ENCODE data around the gene SOWAHC. TPM values are rescaled to one million over a fixed set of nuclear protein-coding genes. Genes with fewer than 3 reads are reported as not detected.
A peak's percentile ranks its signal among the peaks of the same experiment; 100 is the strongest.
"Not testable (repeated sequence)": the region's sequence is repeated elsewhere in the genome, so short reads cannot be mapped to it uniquely, and the experiment has no call there.

The SOWAHC gene
- total RNA-seq (1 to 10 TPM; 1.4 to 1.5 TPM), polyA plus RNA-seq (under 1 TPM; 0.37 to 0.77 TPM)

GRCh38 chr2:109613922-109614714 lies at the start of gene SOWAHC, which contains the start of gene SEPTIN10:
TSS of gene SOWAHC (plus strand) at chr2:109614364. CDS start at chr2:109614490, 126 bp downstream.
TSS of gene SEPTIN10 (minus strand) at chr2:109613966. CDS start at chr2:109613827, 139 bp downstream.
- H3K36me3 ChIP-seq (ENCODE audit: insufficient read depth, low read length), result no peaks in the 10 kb centered on the region
- peak within 1 kb of the TSS; percentile 58 to 92 (median 86) for H3K27ac Mint-ChIP-seq
- peaks cover 8% of the 10 kb centered on the region for H3K27me3 ChIP-seq (ENCODE audit: insufficient read depth, low read length)
- peak within 1 kb of the TSS in 1 of 2 donors; percentile 41 for H3K4me3 ChIP-seq (ENCODE audit: low read length in 2 of 2)
- CTCF ChIA-PET (ENCODE audit: partially characterized antibody), result interaction anchor here (1.2 to 1.3 kb wide), 2 partner anchors 15 to 68 kb away, joined by 3 read pairs; no protein-coding TSS in a partner anchor
- peaks cover 27 to 43% of the 10 kb centered on the region in 2 donors for H3K27me3 Mint-ChIP-seq
- POLR2A ChIA-PET (ENCODE audit: partially characterized antibody), result interaction anchor here (1.4 kb wide), 1 partner anchor 9 kb away, joined by 4 read pairs; no protein-coding TSS in a partner anchor
- peaks cover 17 to 33% (median 24%) of the 10 kb centered on the region in 4 donors for H3K4me1 Mint-ChIP-seq
- H3K4me3 Mint-ChIP-seq, result peak within 1 kb of the TSS; percentile 86 to 95 (median 92)
- no peaks in the 10 kb centered on the region for H3K4me1 ChIP-seq (ENCODE audit: insufficient read depth, low read length)
- H3K27ac ChIP-seq (ENCODE audit: low read depth, low read length), result no peak within 1 kb of the TSS
- peak; percentile 77 to 84 (median 82) for DNase-seq
- peaks cover 0 to 12% (median 10%) of the 10 kb centered on the region in 8 donors for H3K9me3 Mint-ChIP-seq
- H3K36me3 Mint-ChIP-seq, result peaks cover 0 to 2% of the 10 kb centered on the region in 2 donors
- intact Hi-C loops (cut with micrococcal nuclease), result no loop called here
- no peaks in the 10 kb centered on the region for H3K9me3 ChIP-seq (ENCODE audit: control insufficient read depth in 1 of 2, low read length in 2 of 2)

- H3K4me1 Mint-ChIP-seq, result no peaks in the 10 kb centered on the region
- Histone ChIP-seq H3K27me3 (ENCODE audit: insufficient read depth, low read length) (no peaks in the 10 kb centered on the region), H3K4me1 (ENCODE audit: insufficient read depth, low read length) (no peaks in the 10 kb centered on the region), H3K4me3 (ENCODE audit: low read length in 2 of 2) (no peak overlapping the region), H3K9me3 (ENCODE audit: control insufficient read depth in 1 of 2, low read length in 2 of 2) (no peaks in the 10 kb centered on the region), H3K36me3 (ENCODE audit: insufficient read depth, low read length) (no peaks in the 10 kb centered on the region), H3K27ac (ENCODE audit: low read depth, low read length) (no peak overlapping the region)
- no peak overlapping the region for H3K27ac Mint-ChIP-seq
- no peak for DNase-seq
- intact Hi-C loops (cut with micrococcal nuclease), result no loop called here
- POLR2A ChIA-PET (ENCODE audit: partially characterized antibody), result no interaction called here
- H3K36me3 Mint-ChIP-seq, result no peaks in the 10 kb centered on the region
- H3K9me3 Mint-ChIP-seq, result peaks cover 0 to 2% (median 0%) of the 10 kb centered on the region in 8 donors
- H3K27me3 Mint-ChIP-seq, result peaks cover 5 to 6% of the 10 kb centered on the region in 2 donors
- CTCF ChIA-PET (ENCODE audit: partially characterized antibody), result interaction anchor here (1.6 kb wide), 1 partner anchor 9 kb away, joined by 4 read pairs; no protein-coding TSS in a partner anchor
- no peak overlapping the region for H3K4me3 Mint-ChIP-seq
Measured at GRCh38 chr2:109575373-109575772, 38.8 kb upstream of the SOWAHC start.

- H3K27ac ChIP-seq (ENCODE audit: low read depth, low read length); H3K9me3 Mint-ChIP-seq; intact Hi-C loops (cut with micrococcal nuclease); H3K27me3 ChIP-seq (ENCODE audit: insufficient read depth, low read length); CTCF ChIA-PET (ENCODE audit: partially characterized antibody); DNase-seq; H3K4me3 Mint-ChIP-seq; H3K36me3 ChIP-seq (ENCODE audit: insufficient read depth, low read length); H3K36me3 Mint-ChIP-seq; H3K4me1 ChIP-seq (ENCODE audit: insufficient read depth, low read length); POLR2A ChIA-PET (ENCODE audit: partially characterized antibody); H3K4me3 ChIP-seq (ENCODE audit: low read length in 2 of 2); H3K27ac Mint-ChIP-seq; H3K9me3 ChIP-seq (ENCODE audit: control insufficient read depth in 1 of 2, low read length in 2 of 2); H3K27me3 Mint-ChIP-seq; H3K4me1 Mint-ChIP-seq: not testable (repeated sequence)
Measured at GRCh38 chr2:109577630-109578029, 36.5 kb upstream of the SOWAHC start.

GRCh38 chr2:109582928-109583895 lies 31.0 kb upstream of the SOWAHC start:
- no peaks in the 10 kb centered on the region for H3K36me3 ChIP-seq (ENCODE audit: insufficient read depth, low read length)
- H3K4me3 ChIP-seq (ENCODE audit: low read length in 2 of 2), result no peak overlapping the region
- Mint-ChIP-seq H3K36me3 (no peaks in the 10 kb centered on the region), H3K9me3 (no peaks in the 10 kb centered on the region), H3K4me3 (no peak overlapping the region), H3K4me1 (peaks cover 0 to 2% (median 0%) of the 10 kb centered on the region in 4 donors), H3K27me3 (peaks cover 1 to 3% of the 10 kb centered on the region in 2 donors), H3K27ac (no peak overlapping the region)
- POLR2A ChIA-PET (ENCODE audit: partially characterized antibody), result no interaction called here
- H3K9me3 ChIP-seq (ENCODE audit: control insufficient read depth in 1 of 2, low read length in 2 of 2), result no peaks in the 10 kb centered on the region
- CTCF ChIA-PET (ENCODE audit: partially characterized antibody), result no interaction called here
- no peaks in the 10 kb centered on the region for H3K27me3 ChIP-seq (ENCODE audit: insufficient read depth, low read length)
- intact Hi-C loops (cut with micrococcal nuclease), result no loop called here
- no peaks in the 10 kb centered on the region for H3K4me1 ChIP-seq (ENCODE audit: insufficient read depth, low read length)
- DNase-seq, result no peak
- H3K27ac ChIP-seq (ENCODE audit: low read depth, low read length), result no peak overlapping the region

GRCh38 chr2:109586687-109587086 lies 27.5 kb upstream of the SOWAHC start:
- H3K36me3 ChIP-seq (ENCODE audit: insufficient read depth, low read length), result no peaks in the 10 kb centered on the region
- intact Hi-C loops (cut with micrococcal nuclease), result no loop called here
- no peaks in the 10 kb centered on the region for H3K9me3 ChIP-seq (ENCODE audit: control insufficient read depth in 1 of 2, low read length in 2 of 2)
- no peak overlapping the region for H3K4me3 Mint-ChIP-seq
- no peaks in the 10 kb centered on the region for H3K9me3 Mint-ChIP-seq
- H3K4me3 ChIP-seq (ENCODE audit: low read length in 2 of 2), result no peak overlapping the region
- CTCF ChIA-PET (ENCODE audit: partially characterized antibody), result no interaction called here
- DNase-seq, result no peak
- H3K27ac ChIP-seq (ENCODE audit: low read depth, low read length), result no peak overlapping the region
- peaks cover 2 to 4% of the 10 kb centered on the region in 2 donors for H3K27me3 Mint-ChIP-seq
- POLR2A ChIA-PET (ENCODE audit: partially characterized antibody), result no interaction called here
- no peak overlapping the region for H3K27ac Mint-ChIP-seq
- no peaks in the 10 kb centered on the region for H3K36me3 Mint-ChIP-seq
- peaks cover 0 to 2% (median 0%) of the 10 kb centered on the region in 4 donors for H3K4me1 Mint-ChIP-seq
- H3K4me1 ChIP-seq (ENCODE audit: insufficient read depth, low read length), result no peaks in the 10 kb centered on the region
- no peaks in the 10 kb centered on the region for H3K27me3 ChIP-seq (ENCODE audit: insufficient read depth, low read length)

- POLR2A ChIA-PET (ENCODE audit: partially characterized antibody), result no interaction called here
- H3K27me3 Mint-ChIP-seq, result peaks cover 0 to 2% of the 10 kb centered on the region in 2 donors
- H3K4me3 ChIP-seq (ENCODE audit: low read length in 2 of 2), result no peak overlapping the region
- no peaks in the 10 kb centered on the region for H3K4me1 ChIP-seq (ENCODE audit: insufficient read depth, low read length)
- peak overlapping the region in 1 of 7 donors; percentile 44 for H3K27ac Mint-ChIP-seq
- no peaks in the 10 kb centered on the region for H3K27me3 ChIP-seq (ENCODE audit: insufficient read depth, low read length)
- no peaks in the 10 kb centered on the region for H3K36me3 Mint-ChIP-seq
- no peak for DNase-seq
- CTCF ChIA-PET (ENCODE audit: partially characterized antibody), result no interaction called here
- intact Hi-C loops (cut with micrococcal nuclease), result no loop called here
- no peaks in the 10 kb centered on the region for H3K36me3 ChIP-seq (ENCODE audit: insufficient read depth, low read length)
- no peaks in the 10 kb centered on the region for H3K9me3 Mint-ChIP-seq
- H3K4me3 Mint-ChIP-seq, result no peak overlapping the region
- peaks cover 0 to 2% (median 0%) of the 10 kb centered on the region in 4 donors for H3K4me1 Mint-ChIP-seq
- no peaks in the 10 kb centered on the region for H3K9me3 ChIP-seq (ENCODE audit: control insufficient read depth in 1 of 2, low read length in 2 of 2)
- no peak overlapping the region for H3K27ac ChIP-seq (ENCODE audit: low read depth, low read length)
Measured at GRCh38 chr2:109591206-109591605, 23.0 kb upstream of the SOWAHC start.

GRCh38 chr2:109592905-109593304 lies 21.3 kb upstream of the SOWAHC start:
- H3K27ac Mint-ChIP-seq, result no peak overlapping the region
- H3K27me3 ChIP-seq (ENCODE audit: insufficient read depth, low read length), result no peaks in the 10 kb centered on the region
- no peaks in the 10 kb centered on the region for H3K36me3 Mint-ChIP-seq
- H3K9me3 Mint-ChIP-seq, result no peaks in the 10 kb centered on the region
- H3K4me3 ChIP-seq (ENCODE audit: low read length in 2 of 2), result no peak overlapping the region
- H3K4me3 Mint-ChIP-seq, result no peak overlapping the region
- CTCF ChIA-PET (ENCODE audit: partially characterized antibody), result no interaction called here
- DNase-seq, result no peak
- intact Hi-C loops (cut with micrococcal nuclease), result no loop called here
- no peaks in the 10 kb centered on the region for H3K4me1 Mint-ChIP-seq
- peaks cover 0 to 2% of the 10 kb centered on the region in 2 donors for H3K27me3 Mint-ChIP-seq
- POLR2A ChIA-PET (ENCODE audit: partially characterized antibody), result no interaction called here
- H3K36me3 ChIP-seq (ENCODE audit: insufficient read depth, low read length), result no peaks in the 10 kb centered on the region
- H3K27ac ChIP-seq (ENCODE audit: low read depth, low read length), result no peak overlapping the region
- H3K4me1 ChIP-seq (ENCODE audit: insufficient read depth, low read length), result no peaks in the 10 kb centered on the region
- H3K9me3 ChIP-seq (ENCODE audit: control insufficient read depth in 1 of 2, low read length in 2 of 2), result no peaks in the 10 kb centered on the region

Data from CD4-positive, alpha-beta memory T cell (primary cell).